NCI-H1105 (cell line): ENCODE data around the gene USP10.
A peak's percentile ranks its signal among the peaks of the same experiment; 100 is the strongest.

Source experiments
- DNase-seq: peaks from one replicate; lab custom pipeline; 2025; lab: John Stamatoyannopoulos, UW

Gene USP10

GRCh38 chr16:84806256-84806889, 106.6 kb downstream of the USP10 start:
- no peak for DNase-seq

GRCh38 chr16:84806890-84807258, 107.1 kb downstream of the USP10 start:
- no peak for DNase-seq

DNA sequence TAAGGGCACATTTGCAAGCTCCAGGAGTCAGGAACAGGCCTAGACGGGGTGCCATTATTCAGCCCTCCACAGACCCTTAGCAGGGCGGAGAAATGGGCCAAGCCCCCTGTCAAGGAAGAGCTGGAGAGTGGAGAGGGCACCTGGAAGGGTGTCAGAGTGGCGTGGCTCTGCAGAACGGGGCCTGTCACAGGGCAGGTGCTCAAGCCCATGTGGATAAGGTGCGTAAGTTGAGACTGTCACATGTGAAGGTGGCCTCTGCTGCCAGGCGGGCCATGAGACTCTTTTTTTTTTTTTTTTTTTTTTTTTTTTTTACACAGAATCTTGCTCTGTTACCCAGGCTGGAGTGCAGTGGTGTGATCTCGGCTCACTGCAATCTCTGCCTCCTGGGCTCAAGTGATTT, 108.0 kb downstream of the USP10 start:
- no peak for DNase-seq

- no peak for DNase-seq
Observed at GRCh38 chr16:84808826-84809225, 109.0 kb downstream of the USP10 start.

- no peak for DNase-seq
Observed at GRCh38 chr16:84810518-84811273, 110.9 kb downstream of the USP10 start.

DNA sequence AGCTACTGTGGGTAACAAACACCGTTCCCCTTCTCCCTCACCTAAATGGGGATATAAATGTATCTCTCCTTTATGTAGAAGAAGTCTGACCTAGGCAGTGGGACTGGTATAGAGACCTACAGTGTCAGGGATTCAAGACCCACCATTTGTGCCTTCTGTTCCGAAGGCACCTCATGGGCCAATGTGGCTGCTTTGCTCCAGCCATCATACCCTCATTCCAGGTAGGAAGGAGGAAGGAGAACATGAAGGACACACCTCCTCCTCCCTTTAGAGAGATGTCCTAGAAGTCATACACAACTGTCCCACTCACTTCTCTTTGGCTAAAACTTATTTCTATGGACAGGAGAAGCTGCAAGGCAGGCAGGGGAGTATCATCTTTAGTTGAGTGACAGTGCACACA, 111.7 kb downstream of the USP10 start:
- DNase-seq = no peak

GRCh38 chr16:84813141-84813934, 113.5 kb downstream of the USP10 start:
- DNase-seq = no peak

DNA sequence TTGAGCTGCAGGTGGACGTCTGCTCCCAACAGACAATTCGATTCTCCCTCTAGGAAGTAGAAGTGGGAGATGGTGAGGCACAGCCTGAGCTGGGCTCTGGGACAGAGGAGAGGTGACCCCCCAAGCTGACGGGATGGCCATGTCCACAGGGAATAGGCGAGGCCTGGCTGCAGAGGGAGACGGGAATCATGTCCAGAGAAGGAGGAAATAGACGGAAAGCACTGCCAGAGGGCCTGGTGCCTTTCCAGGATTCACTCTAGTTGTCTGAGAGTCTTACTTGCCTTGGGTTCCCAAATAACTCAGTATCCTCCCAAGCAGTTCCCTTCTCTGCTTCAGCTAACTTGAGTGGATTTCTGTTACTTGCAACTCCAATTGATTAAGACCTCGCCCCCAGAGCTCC, 115.7 kb downstream of the USP10 start:
- DNase-seq = no peak

DNA sequence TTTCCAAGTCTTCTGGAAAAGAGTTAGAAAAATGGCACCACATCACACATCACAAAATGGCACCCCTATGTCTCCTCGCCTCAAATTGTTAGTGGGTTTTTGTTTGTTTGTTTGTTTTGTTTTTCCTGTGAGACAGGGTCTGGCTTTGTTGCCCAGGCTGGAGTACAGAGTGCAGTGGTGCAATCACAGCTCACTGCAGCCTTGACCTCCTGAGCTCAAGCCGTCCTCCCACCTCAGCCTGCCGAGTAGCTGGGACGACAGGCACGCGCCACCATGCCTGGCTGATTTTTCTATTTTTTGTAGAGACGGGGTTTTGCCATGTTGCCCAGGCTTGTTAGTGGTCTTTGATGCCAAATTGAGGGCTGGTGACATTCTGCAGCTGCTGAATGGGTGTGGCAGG, 116.2 kb downstream of the USP10 start:
- no peak for DNase-seq

DNA sequence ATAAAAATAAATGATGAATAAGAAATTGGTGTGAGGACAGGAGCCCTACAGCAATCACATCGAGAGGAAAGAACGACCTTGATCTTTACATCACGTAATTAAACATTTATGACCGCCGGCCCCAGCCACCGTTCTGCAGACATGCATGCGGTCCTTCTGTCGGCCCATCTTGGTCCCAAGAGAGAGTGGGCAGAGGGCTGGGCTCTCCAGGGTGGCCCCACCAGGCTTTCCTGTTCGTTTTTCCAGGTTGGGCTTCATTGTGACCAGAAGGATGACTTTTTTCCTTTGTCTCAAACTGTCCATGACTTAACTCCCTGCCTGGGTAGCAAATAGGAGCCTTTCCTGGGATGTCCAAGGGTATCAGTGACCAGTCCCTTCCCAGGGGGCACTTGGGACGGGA, 116.7 kb downstream of the USP10 start:
- no peak for DNase-seq

DNA sequence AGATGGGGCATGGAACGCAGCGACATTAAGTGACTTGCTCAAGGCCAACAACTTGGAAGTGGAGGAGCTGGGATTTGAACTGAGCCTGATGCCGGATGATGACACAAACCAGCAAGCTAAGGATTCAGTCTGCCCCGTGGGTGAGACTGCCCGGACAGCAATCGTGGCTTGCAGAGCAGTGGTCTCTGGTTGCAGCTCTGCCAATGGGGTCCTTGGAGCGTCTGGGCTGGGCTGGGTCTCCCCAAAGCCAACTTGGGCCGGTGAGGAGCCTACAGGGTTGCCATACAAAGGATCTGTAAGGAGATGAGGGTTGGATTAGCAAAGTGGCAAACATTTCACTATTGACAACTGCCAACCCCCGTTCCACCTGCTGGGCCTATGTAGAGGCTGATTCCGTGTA, 117.4 kb downstream of the USP10 start:
- DNase-seq = no peak

GRCh38 chr16:84817613-84818012, 117.8 kb downstream of the USP10 start:
- DNase-seq = no peak

DNA sequence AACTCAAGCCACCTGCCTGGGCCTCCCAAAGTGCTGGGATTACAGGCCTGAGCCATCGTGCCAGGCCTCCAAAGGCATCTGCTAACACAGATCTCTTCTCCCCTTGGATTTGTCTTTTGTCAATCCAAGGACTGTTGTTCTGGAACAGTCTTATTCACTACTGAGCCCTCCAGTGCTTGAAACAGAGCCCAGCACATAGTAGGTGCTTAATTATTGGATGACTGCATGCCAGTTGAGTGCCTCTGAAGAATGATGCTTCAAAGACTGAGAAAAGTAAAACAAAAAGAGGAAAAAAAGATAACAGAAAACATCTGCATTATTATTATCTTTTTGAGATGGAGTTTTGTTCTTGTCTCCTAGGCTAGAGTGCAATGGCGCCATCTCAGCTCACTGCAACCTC, 118.3 kb downstream of the USP10 start:
- DNase-seq = no peak

- DNase-seq = no peak
Observed at GRCh38 chr16:84818989-84819643, 119.3 kb downstream of the USP10 start.

DNA sequence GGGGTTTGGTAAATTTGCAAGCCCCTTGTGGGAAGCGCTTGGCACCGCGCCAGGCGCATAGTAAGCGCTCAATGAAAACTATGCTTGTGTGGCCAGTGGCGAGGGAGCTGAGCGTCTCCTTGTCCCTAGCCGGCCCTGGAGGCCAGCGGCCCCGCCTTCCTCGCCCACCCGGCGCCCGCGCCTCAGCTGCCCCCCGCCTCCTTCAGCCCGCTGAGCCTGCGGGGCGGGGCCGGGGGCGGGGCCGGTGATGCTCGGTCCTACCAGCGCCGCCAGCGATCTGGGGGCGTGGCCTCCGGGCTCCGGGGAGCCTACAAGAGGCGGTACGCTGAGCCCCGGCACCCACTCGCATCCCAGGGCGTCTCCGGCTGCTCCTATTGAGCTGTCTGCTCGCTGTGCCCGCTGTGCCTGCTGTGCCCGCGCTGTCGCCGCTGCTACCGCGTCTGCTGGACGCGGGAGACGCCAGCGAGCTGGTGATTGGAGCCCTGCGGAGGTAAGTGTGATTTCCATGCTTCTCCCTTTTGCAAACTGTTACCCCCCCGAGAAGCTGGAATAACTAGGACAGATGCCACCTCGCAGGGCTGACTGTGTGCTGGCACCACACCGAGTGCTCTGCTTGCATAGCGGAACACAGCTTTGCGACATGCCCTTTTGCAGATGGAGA, 120.0 kb downstream of the USP10 start, which contains the start of gene CRISPLD2:
Gene CRISPLD2 (plus strand): TSS at position 342 of the 661 bp plus-strand sequence. CDS start 18,511 bp downstream, outside the sequence.
- peak; percentile 78 for DNase-seq

- DNase-seq = no peak
Observed at GRCh38 chr16:84820305-84820684, 120.5 kb downstream of the USP10 start.

GRCh38 chr16:84820771-84821170, 121.0 kb downstream of the USP10 start:
- no peak for DNase-seq

GRCh38 chr16:84821179-84821578, 121.4 kb downstream of the USP10 start:
- no peak for DNase-seq

DNA sequence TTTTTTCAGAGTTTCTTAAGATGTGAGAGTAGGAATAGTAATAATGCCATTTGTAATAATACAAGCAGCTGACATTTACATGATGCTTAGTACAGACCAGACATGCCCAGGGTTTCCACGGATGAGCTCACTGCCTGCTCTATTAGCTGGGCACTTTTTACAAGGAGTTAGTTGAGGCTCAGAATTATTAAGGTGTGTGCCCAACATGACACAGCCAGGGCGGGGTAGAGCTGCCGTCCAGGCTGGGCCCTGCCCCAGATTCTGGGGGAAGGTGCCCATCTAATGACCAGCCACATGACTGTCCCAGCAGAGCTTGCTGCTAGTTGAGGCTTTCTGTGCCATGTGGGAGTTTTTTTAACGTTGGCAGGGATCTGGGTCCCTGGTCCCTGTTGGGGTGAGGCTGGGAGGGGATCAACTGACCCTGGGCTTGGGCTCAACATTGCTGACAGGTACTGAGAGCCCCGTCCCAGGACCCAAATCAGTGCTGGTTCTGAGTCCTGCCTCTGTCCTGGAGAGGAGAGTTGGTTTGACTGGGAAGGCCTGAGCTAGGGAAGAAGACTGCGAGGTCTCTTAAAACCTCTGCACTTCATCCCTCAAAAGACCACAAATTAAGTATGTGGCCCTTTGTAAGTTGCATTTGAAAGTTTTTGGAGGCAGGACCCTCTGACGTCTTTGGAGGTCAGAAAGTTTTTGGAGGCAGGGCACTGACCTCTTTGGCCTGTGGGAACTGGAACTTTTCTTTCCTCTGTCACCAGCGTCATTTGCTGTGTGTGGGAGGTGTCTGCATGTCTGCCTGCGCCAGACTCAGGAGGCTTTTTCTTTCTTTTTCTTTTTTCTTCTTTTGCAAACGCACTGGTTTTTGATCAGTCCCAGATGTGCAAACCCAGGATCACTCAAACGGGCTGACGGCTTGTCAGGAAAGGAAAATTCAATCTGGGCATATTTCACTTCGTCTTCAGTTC, 122.2 kb downstream of the USP10 start:
- no peak for DNase-seq

- no peak for DNase-seq
Observed at GRCh38 chr16:84822990-84823389, 123.2 kb downstream of the USP10 start.

GRCh38 chr16:84823484-84823883, 123.7 kb downstream of the USP10 start:
- DNase-seq = no peak
